Neural cell (in vitro differentiated cells): ENCODE measurements around the gene KL. TPM values are rescaled to one million over a fixed set of nuclear protein-coding genes. Genes with fewer than 3 reads are reported as not detected.

ENCODE experiments used
- H2AFZ ChIP-seq: fragments of 200-600, 300-800 bp; sonication (generic), shearing (Covaris generic); 2 replicates; pipeline ENCODE4 v1.6.0; 2014; ENCODE audit warnings: low read depth, mild to moderate bottlenecking, antibody characterized with exemption, low read length, moderate library complexity
- H3F3A ChIP-seq: fragments of 200-600 bp; shearing (Covaris generic); 2 replicates; pipeline ENCODE4 v1.6.1; 2016; ENCODE audit warnings: mild to moderate bottlenecking, moderate library complexity, mixed read lengths, antibody characterized with exemption, low read length; ENCODE audit not compliant: insufficient read depth, poor library complexity, severe bottlenecking
- H3K27ac ChIP-seq: fragments of 200-600, 300-800 bp; sonication (generic), shearing (Covaris generic); 2 replicates; pipeline ENCODE4 v1.5.1; 2014; ENCODE audit warnings: mild to moderate bottlenecking, low read length, moderate library complexity
- H3K27me3 ChIP-seq: fragments of 300-800, 200-600 bp; sonication (generic), shearing (Covaris generic); 2 replicates; pipeline ENCODE4 v1.6.0; 2014; ENCODE audit warnings: mild to moderate bottlenecking, low read depth, low read length, moderate library complexity; ENCODE audit not compliant: insufficient read depth
- H3K36me3 ChIP-seq: fragments of 300-800, 200-600 bp; sonication (generic), shearing (Covaris generic); 2 replicates; pipeline ENCODE4 v1.5.1; 2014; ENCODE audit warnings: mild to moderate bottlenecking, antibody characterized with exemption, low read length, moderate library complexity; ENCODE audit not compliant: insufficient read depth
- H3K4me2 ChIP-seq: fragments of 300-800, 200-600 bp; sonication (generic), shearing (Covaris generic); 2 replicates; pipeline ENCODE4 v1.6.0; 2014; ENCODE audit warnings: mild to moderate bottlenecking, low read length
- H3K4me3 ChIP-seq: fragments of 300-800, 200-600 bp; sonication (generic), shearing (Covaris generic); 2 replicates; pipeline ENCODE4 v1.5.1; 2014; ENCODE audit warnings: mild to moderate bottlenecking, low read length, moderate library complexity
- H3K79me2 ChIP-seq: fragments of 200-600 bp; shearing (Covaris generic); replicated peaks from 2 replicates; pipeline ENCODE4 v1.6.0; 2014; ENCODE audit warnings: mild to moderate bottlenecking, low read length, moderate library complexity; ENCODE audit not compliant: insufficient read depth
- H3K9ac ChIP-seq: fragments of 300-800, 200-600 bp; sonication (generic), shearing (Covaris generic); 2 replicates; pipeline ENCODE4 v1.6.1; 2016; ENCODE audit warnings: mild to moderate bottlenecking, low read length, mixed read lengths
- H3K9me2 ChIP-seq: fragments of 200-600 bp; shearing (Covaris generic); 2 replicates; pipeline ENCODE4 v1.6.1; 2016; ENCODE audit warnings: mild to moderate bottlenecking, low read length, mixed read lengths; ENCODE audit not compliant: insufficient read depth
- H3K9me3 ChIP-seq: fragments of 200-600, 300-800 bp; sonication (generic), shearing (Covaris generic); 2 replicates; pipeline ENCODE4 v1.6.1; 2016; ENCODE audit warnings: mild to moderate bottlenecking, mixed run types, low read length, moderate library complexity, mixed read lengths
- H4K20me1 ChIP-seq: fragments of 200-600 bp; shearing (Covaris generic); 2 replicates; pipeline ENCODE4 v1.6.1; 2016; ENCODE audit warnings: mild to moderate bottlenecking, mixed run types; ENCODE audit not compliant: insufficient read depth
- CTCF ChIP-seq: fragments of 450-650 bp; IDR thresholded peaks from 2 replicates; pipeline ENCODE4 v1.5.1; 2014; ENCODE audit warnings: antibody characterized with exemption, mild to moderate bottlenecking, moderate library complexity; ENCODE audit not compliant: poor library complexity, severe bottlenecking
- EP300 ChIP-seq: fragments of 450-650 bp; conservative IDR thresholded peaks from 2 replicates; pipeline ENCODE4 v1.6.1; 2014; ENCODE audit warnings: antibody characterized with exemption, mild to moderate bottlenecking, moderate library complexity; ENCODE audit not compliant: poor library complexity, severe bottlenecking
- EZH2 ChIP-seq: fragments of 200-600, 300-800 bp; shearing (Covaris generic), sonication (generic); IDR thresholded peaks from 2 replicates; pipeline ENCODE4 v1.6.1; 2014; ENCODE audit warnings: antibody characterized with exemption, low read length, borderline replicate concordance, mild to moderate bottlenecking; ENCODE audit not compliant: insufficient read depth, poor library complexity, severe bottlenecking
- MXI1 ChIP-seq: fragments of 450-650 bp; conservative IDR thresholded peaks from 2 replicates; pipeline ENCODE4 v1.6.1; 2014; ENCODE audit warnings: antibody characterized with exemption, mild to moderate bottlenecking; ENCODE audit not compliant: poor library complexity, severe bottlenecking
- POLR2AphosphoS5 ChIP-seq: IDR thresholded peaks from 2 replicates; pipeline ENCODE4 v1.6.1; 2012
- RAD21 ChIP-seq: fragments of 450-650 bp; conservative IDR thresholded peaks from 2 replicates; pipeline ENCODE4 v1.6.1; 2014; ENCODE audit warnings: antibody characterized with exemption, mild to moderate bottlenecking, moderate library complexity
- SMC3 ChIP-seq: fragments of 450-650 bp; conservative IDR thresholded peaks from 2 replicates; pipeline ENCODE4 v1.6.1; 2014; ENCODE audit warnings: antibody characterized with exemption, mild to moderate bottlenecking, moderate library complexity; ENCODE audit not compliant: poor library complexity
- TAF1 ChIP-seq: IDR thresholded peaks from 2 replicates; pipeline ENCODE4 v1.6.1; 2012; ENCODE audit warnings: low read depth
- polyA plus RNA-seq: library from polyadenylated mRNA; depleted of rRNA; stranded (reverse); fragments of >200 nt; gene quantifications from 2 replicates; pipeline ENCODE4 v1.2.3, GENCODE V29; 2014
- TF ChIP-seq, protein P1 (sequence below): IDR thresholded peaks from 2 replicates; pipeline ENCODE4 v1.6.1; 2012; ENCODE audit warnings: borderline replicate concordance

Gene KL
- polyA plus RNA-seq, 1 donor from 2014 or later, result 0.09 TPM

GRCh38 chr13:33040090-33040489 is 23.9 kb downstream of the KL start:
- Histone ChIP-seq H3K4me2 (no peak overlapping the region), H2AFZ (no peak overlapping the region), H3F3A (no peaks in the 10 kb centered on the region), H4K20me1 (no peaks in the 10 kb centered on the region), H3K4me3 (no peak overlapping the region), H3K27me3 (no peaks in the 10 kb centered on the region), H3K9ac (no peak overlapping the region), H3K9me3 (no peaks in the 10 kb centered on the region), H3K9me2 (no peaks in the 10 kb centered on the region), H3K27ac (no peak overlapping the region), H3K79me2 (no peaks in the 10 kb centered on the region), H3K36me3 (no peaks in the 10 kb centered on the region)
- TF ChIP-seq POLR2AphosphoS5 (no peak), EP300 (no peak), SMC3 (no peak), MXI1 (no peak), TAF1 (no peak)
- TF ChIP-seq, protein P1, sequence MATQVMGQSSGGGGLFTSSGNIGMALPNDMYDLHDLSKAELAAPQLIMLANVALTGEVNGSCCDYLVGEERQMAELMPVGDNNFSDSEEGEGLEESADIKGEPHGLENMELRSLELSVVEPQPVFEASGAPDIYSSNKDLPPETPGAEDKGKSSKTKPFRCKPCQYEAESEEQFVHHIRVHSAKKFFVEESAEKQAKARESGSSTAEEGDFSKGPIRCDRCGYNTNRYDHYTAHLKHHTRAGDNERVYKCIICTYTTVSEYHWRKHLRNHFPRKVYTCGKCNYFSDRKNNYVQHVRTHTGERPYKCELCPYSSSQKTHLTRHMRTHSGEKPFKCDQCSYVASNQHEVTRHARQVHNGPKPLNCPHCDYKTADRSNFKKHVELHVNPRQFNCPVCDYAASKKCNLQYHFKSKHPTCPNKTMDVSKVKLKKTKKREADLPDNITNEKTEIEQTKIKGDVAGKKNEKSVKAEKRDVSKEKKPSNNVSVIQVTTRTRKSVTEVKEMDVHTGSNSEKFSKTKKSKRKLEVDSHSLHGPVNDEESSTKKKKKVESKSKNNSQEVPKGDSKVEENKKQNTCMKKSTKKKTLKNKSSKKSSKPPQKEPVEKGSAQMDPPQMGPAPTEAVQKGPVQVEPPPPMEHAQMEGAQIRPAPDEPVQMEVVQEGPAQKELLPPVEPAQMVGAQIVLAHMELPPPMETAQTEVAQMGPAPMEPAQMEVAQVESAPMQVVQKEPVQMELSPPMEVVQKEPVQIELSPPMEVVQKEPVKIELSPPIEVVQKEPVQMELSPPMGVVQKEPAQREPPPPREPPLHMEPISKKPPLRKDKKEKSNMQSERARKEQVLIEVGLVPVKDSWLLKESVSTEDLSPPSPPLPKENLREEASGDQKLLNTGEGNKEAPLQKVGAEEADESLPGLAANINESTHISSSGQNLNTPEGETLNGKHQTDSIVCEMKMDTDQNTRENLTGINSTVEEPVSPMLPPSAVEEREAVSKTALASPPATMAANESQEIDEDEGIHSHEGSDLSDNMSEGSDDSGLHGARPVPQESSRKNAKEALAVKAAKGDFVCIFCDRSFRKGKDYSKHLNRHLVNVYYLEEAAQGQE, result no peak

DNA sequence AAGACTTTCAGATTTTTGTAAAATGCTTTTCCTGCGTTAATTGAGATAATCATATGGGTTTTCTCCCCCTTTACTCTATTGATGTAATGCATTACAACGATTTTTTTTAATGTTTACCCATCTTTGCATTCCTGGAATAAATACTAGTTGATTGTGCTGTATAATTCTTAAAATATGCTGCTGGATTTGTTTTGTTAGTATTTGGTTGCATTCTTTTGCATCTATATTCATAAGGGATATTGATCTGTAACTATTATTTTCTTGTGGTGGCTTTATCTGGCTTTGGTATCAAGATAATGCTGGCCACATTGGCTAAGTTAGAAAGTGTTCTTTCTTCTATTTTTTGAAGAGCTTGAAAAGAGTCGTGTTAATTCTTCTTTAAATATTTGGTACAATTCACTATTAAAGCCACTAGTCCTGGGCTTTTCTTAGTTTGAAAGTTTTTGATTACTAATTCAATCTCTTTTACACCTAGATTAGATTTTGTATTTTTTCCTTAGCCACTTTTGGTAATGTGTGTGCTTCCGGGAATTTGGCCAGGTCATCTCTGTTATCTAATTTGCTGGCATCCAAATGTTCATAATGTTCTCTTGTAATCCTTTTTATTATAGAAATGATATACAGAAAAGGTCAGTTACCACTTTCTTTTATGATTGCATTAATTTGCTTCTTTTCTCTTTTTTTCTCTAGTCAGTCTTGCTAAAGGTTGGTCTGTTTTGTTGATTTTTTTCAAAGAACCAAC is 29.8 kb downstream of the KL start:
- no peaks in the 10 kb centered on the region for H3K9me3 ChIP-seq
- H3K27me3 ChIP-seq, result no peaks in the 10 kb centered on the region
- TF ChIP-seq MXI1 (no peak), TAF1 (no peak), EP300 (no peak), POLR2AphosphoS5 (no peak), RAD21 (no peak), CTCF (no peak), SMC3 (no peak), EZH2 (no peak)
- TF ChIP-seq, protein P1, result no peak
- H3F3A ChIP-seq, result no peaks in the 10 kb centered on the region
- no peak overlapping the region for H3K27ac ChIP-seq
- H3K36me3 ChIP-seq, result no peaks in the 10 kb centered on the region
- no peak overlapping the region for H3K4me3 ChIP-seq
- H3K9ac ChIP-seq, result no peak overlapping the region
- no peaks in the 10 kb centered on the region for H3K79me2 ChIP-seq
- H3K4me2 ChIP-seq, result no peak overlapping the region
- H2AFZ ChIP-seq, result no peak overlapping the region
- no peaks in the 10 kb centered on the region for H4K20me1 ChIP-seq
- H3K9me2 ChIP-seq, result no peaks in the 10 kb centered on the region
